HG03378 (cell line): ENCODE data around the gene OR10H1.
A peak's percentile ranks its signal among the peaks of the same experiment; 100 is the strongest.
"Not testable (repeated sequence)": the region's sequence is repeated elsewhere in the genome, so short reads cannot be mapped to it uniquely, and the experiment has no call there.

Experiments
- ATAC-seq: cut with Tn5 transposase; IDR thresholded peaks from one replicate; pipeline ENCODE4 v1.9.1; 2021; ENCODE audit warnings: mild to moderate bottlenecking, moderate library complexity; ENCODE audit not compliant: unreplicated experiment

The OR10H1 gene, protein sequence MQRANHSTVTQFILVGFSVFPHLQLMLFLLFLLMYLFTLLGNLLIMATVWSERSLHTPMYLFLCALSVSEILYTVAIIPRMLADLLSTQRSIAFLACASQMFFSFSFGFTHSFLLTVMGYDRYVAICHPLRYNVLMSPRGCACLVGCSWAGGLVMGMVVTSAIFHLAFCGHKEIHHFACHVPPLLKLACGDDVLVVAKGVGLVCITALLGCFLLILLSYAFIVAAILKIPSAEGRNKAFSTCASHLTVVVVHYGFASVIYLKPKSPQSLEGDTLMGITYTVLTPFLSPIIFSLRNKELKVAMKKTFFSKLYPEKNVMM

DNA sequence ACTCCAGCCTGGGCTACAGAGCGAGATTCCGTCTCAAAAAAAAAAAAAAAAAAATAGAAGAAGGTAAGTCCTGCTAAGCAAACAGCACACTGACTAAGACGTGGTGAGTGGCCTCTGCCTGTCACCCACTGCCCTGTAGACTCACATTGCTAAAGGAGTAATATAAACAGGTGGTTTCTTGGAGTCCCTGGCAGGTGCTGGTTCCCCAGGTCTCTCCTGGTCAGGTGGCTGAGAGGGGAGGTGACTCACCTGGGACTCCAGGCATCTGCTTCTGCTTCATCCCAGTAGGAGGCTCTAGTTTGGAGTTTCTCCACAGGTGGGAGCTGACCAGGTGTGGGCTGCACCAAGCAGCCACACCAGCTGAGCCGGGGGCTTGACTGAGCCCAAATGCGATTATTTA lies at the start of gene OR10H1:
Gene OR10H1 (minus strand): TSS at position 359 of the 400 bp plus-strand sequence. CDS start 7,627 bp downstream, outside the sequence.
- no peak for ATAC-seq

DNA sequence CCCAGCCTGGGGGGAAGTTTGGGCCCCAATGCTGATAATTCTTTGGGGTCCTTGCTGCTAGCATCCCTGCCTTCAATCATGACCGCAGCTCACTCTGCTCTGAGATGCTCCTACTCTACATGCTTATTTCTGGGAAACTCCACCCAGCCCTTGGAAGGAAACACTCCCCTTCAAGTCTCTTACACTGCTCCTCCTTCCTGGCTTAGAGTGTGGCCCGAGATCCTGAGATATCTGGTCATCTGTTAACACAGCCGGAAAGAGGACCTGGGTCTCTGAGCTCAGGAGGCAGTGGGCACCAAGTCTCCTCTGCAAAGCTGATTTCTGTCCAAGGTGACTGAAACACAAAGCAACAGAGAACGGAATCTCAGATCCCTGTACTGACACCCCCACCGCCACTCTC lies 49.4 kb upstream of the OR10H1 start:
- no peak for ATAC-seq

DNA sequence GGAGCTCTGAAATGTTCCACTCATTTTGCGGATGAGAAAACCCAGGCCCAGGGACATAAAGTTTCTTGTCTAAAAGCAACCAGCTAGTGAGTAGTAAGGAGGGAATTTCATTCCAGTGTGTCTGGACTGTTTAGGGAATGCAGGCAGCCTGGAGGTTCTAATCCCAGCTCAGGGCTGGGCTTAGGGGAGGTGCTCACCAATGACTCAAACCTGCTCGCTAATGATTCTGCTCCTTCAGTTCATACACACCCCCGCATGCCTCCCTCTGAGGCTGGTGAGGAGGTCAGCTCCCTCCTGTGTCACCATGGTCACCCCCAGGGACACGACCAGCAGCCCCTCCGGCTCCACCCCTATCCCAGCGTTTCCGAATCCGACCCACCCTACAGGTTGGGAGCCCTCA lies 47.8 kb upstream of the OR10H1 start:
- no peak for ATAC-seq

DNA sequence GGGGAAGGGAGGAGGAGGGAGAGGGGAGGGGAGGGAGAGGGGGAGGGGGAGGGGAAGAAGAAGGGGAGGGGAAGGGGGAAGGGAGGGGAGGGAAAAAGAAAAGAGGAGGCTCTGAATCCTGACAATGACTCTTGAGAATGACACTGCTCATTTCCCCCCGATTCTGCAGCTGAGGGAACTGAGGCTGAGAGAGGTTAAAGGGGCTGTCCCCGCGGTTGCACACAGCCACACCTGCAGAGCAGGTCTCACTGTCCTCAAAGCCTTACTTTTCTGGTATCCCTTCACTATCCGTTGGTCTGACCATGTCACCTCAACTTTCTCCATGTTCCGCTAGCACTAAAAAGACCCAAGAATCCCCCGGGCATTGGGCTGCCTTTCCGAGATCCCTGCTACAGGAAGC lies 47.0 kb upstream of the OR10H1 start:
- ATAC-seq: no peak

DNA sequence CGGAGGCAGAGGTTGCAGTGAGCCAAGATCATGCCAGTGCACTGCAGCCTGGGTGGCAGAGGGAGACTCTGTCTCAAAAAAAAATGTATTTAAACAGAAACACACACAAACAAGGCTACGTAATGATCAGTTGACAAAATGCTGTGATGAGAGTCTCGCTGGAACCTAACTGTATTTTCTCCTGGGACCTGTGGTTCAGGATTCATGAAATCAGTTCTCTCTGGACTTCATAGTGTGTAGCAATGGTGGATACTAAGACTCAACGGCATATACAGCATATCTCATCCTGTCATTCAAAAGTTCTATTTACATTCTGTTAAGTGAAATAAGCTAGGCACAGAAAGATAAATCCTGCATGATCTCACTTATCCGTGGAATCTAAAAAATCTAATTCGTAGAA lies 45.1 kb upstream of the OR10H1 start:
- no peak for ATAC-seq

DNA sequence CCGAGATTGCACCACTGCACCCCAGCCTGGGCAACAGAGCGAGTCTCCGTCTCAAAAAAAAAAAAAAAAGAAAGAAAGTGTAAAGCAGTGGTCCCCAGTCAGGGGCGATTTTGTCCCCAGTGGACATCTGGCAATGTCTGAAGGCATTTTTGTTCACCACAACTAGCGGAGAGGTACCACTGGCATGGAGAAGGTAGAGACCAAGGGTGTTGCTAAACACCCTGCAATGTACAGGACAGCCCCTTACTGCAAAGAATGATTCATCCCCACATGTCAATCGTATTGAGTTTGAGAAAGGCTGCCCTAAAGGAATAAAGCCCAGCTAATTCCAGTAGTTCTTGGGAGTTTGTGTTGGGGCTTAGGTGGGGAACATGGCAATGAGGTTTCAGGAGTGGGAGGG lies 43.7 kb upstream of the OR10H1 start:
- ATAC-seq: no peak

DNA sequence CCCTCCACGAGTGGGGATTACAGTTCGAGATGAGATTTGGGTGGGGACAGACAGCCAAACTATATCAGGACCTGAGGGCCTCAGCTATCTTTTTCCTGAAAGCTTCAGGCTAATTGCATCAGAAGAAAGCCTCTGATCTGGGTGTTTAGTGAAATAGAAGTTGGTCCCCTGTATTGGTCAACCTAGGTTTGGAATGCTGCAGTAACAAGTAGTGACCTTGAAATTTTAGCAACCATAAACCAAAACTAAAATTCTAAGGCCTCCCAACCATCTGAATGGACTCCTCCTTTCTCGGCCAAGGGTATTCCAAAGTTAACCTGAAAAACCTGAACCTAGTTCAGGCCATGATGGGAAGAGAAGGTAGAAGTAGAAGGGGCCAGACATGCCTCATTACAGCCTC lies 34.9 kb upstream of the OR10H1 start:
- no peak for ATAC-seq

DNA sequence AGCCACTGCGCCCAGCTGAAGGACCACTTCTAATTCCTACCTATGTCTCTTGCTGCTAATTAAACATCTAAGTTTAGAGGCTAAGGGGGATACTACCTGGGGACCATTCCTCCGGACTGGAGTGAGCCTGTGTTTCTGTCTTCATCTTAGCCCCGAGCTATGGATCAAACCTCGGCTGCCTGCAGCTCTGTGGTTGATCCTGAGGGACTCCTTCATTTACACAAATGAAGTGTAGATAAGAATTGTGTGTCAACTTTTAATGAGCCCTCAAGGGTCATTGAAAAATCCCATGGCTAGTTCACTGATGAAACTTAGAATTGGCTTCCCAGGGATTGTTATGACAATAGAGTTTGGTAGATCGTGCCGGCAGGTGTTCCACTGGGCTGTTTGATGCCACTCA lies 31.5 kb upstream of the OR10H1 start:
- no peak for ATAC-seq

DNA sequence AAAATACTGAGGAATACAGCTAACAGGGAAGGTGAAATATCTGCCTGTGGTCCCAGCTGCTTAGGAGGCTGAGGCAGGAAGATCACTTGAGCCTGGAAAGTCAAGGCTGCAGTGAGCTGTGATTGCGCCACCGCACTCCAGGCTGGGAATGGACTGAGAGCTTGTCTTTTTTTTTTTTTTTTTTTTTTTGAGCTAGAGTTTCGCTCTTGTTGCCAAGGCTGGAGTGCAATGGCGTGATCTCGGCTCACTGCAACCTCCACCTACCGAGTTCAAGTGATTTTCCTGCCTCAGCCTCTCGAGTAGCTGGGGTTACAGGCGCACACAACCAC lies 28.4 kb upstream of the OR10H1 start:
- not testable (repeated sequence) for ATAC-seq

DNA sequence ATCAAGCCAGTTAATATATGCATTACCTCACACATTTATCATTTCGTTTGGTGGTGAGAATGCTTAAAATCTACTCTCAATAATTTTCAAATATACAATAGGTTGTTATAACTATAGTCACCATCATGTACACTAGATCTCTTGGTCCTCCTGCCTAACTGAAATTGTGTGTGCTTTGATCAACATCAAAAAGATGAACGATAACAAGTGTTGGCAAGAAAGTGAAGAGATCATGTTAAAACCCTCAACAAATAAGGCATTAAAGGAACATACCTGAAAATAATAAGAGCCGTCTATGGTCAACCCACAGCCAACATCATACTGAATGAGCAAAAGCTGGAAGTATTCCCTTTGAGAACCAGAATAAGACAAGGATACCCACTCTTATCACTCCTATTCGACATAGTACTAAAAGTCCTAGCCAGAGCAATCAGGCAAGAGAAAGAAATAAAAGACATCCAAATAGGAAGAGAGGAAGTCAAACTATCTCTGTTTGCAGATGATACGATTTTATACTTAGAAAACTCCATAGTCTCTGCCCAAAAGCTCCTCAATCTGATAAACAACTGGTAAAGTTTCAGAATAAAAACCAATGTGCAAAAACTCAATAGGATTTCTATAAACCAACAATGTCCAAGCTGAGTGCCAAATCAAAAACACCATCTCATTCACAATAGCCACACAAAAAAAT lies 27.9 kb upstream of the OR10H1 start:
- no peak for ATAC-seq

DNA sequence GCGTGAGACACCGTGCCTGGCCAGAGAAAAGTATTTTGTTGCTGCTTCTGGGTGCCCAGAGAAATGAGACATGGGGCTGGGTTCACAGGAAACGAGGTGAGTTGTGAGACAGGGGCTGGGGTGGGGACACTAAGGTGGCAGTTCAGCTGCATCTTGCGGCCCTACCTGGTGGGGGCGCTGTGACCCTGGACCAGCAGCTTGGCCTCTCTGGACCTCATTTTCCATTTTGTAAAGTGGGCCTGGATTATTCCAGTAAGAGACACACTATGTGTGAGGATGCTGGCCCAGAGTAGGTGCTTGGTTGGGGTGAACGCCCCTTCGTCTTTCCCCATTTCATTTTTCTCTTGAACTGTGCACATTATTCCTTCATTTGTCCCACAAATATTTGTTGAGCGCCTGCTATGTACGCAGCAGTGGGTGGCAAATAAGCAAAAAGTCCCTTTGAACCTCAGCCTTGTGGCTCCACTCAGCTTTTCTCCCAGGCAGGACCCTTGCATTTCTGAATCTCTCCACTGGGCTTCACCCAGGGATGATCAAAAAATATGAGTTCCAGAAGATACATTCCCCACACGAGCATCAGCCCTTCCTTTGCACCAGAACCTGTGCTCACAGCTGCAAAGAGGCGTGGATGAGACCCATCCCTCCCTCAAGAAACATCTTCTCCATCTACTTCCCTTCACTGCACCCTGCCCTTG lies 26.6 kb upstream of the OR10H1 start:
- no peak for ATAC-seq

DNA sequence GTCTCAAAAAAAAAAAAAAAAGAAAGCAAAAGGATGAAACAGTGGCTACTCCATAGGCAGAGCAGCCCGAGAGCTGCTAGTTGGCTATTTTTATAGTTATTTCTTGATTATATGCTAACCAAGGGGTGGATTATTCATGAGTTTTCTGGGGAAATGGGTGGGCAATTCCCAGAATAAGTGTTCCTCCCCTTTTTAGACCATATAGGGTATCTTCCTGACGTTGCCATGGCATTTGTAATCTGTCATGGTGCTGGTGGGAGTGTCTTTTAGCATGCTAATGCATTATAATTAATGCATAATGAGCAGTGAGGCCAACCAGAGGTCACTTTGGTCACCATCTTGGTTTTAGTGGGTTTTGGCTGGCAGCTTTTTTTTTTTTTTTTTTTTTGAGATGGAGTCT lies 25.4 kb upstream of the OR10H1 start:
- no peak for ATAC-seq

DNA sequence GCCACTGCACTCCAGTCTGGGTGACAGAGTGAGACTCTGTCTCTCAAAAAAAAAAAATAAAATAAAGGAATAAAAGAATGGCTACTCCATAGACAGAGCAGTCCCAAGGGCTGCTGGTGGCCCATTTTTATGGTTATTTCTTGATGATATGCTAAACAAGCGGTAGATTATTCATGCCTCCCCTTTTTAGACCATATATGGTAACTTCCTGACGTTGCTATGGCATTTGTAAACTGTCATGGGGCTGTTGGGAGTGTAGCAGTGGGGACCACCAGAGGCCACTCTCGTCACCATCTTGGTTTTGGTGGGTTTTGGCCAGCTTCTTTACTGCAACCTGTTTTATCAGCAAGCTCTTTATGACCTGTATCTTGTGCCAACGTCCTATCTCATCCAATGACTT lies 24.4 kb upstream of the OR10H1 start:
- not testable (repeated sequence) for ATAC-seq

DNA sequence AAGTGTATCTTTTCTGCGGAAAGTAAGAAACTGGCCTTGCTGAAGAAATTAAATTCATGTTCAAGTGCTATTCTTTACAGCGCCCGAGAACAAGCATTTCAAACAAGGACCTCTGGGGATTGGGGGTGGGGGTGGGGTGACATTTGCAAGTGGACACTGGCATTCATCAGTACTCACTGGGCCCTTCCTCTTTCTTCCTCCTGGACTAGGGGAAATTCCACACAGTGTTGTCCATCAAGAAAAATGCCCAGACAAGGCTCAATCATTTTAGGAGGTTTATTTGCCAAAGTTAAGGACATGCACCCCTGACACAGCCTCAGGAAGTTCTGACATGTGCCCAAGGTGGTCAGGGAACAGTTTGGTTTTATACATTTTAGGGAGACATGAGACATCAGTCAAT lies 22.9 kb upstream of the OR10H1 start:
- ATAC-seq: no peak

DNA sequence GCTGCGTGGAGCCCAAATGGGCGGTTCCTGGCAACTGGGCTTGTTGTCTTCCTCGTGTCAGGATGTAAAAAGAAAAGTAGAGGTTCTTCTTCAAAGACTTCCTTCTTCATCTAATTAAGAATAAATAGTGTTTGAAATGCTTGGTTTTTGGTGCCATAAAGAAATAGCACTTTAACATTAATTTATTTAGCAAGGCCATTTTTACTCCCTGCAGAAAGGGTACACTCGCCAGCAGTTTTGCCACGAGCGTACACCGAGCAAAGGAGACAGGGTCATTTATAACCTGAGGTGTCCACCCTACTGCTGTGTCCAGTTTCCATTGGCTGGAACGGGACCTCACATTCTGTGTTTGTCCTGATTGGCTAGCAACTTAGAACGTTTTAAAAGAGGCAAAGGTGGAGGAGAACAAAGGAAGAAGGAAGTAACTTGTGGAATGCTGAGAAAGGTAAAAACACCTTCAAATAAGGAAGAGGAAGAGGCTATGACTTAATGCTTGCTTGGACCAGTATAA lies 21.8 kb upstream of the OR10H1 start:
- ATAC-seq: peak; percentile 5

DNA sequence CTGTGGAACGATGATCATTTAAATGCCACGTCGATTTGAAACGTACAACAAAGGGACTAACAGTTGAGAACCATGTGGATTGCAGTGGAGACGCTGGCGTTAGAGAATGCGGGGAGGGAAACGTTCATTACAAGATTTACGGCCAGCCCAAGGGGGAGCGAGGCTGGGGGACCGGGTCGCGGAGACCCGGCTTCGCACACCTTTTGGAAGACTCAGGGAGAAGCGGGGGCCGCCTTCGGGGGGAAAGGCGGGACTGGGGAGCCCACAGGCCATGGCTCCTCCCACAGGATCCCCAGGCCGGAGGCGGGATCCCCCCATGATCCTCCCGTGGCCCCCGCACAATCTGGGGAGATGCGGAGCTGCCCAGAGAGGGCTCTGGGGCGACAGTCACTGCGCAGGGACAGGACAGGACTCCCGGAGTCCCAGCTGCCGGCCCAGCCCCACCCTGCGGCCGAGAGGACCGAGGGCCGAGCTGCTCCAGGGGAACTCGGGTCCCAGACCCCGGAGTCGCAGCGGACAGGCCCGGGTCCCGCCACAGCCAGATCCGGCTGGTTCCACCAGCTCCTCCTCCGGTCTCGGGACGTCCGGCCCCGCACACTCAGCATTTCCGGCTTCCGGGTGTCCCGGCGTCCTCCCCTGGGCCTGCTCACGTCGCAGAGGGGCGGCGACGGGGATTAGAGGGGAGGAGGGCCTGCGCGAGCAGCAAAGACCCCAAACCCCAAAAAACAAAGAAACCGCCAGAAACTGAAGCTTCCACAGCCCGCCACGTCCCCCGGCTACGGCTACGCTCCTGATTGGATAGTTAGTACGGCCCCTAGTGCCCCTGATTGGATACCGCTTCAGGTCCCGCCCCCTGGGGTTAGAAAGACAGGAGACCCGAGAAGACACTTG lies 21.1 kb upstream of the OR10H1 start:
- peak; percentile 96 for ATAC-seq

DNA sequence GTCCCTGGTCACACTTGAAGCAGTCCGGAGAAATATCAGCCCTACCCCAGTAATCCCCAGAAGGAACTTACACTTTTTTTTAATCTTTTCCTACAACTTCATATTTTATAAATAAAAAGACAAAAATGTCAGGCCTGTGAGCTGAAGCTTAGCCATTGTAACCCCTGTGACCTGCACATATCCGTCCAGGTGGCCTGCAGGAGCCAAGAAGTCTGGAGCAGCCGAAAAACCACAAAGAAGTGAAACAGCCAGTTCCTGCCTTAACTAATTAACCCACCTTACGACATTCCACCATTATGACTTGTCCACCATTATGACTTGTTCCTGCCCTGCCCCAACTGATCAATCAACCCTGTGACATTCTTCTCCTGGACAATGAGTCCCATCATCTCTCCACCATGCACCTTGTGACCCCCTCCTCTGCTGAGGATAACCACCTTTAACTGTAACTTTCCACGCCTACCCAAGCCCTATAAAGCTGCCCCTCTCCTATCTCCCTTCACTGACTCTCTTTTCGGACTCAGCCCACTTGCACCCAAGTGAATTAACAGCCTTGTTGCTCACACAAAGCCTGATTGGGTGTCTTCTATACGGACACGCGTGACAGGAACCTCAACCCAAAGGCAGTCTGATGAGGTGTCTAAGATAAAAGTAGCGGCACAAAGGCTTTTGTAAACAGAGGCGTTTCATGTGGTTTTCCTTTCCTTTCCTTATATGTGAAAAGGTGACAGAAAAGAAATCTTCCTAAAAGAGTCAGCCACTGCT lies 20.3 kb upstream of the OR10H1 start:
- not testable (repeated sequence) for ATAC-seq

DNA sequence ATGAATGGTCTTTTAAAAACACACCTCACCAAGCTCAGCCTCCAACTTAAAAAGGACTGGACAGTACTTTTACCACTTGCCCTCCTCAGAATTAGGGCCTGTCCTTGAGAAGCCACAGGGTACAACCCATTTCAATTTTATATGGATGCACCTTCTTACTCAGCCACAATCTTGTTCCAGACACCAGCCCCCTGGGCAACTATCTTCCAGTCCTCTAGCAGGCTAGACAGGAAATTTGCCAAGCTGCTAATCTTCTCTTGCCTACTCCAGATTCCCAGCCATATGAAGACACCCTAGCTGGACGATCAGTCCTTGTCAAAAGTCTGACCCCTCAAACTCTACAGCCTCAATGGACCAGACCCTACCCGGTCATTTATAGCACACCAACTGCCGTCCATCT lies 18.8 kb upstream of the OR10H1 start:
- ATAC-seq: not testable (repeated sequence)

DNA sequence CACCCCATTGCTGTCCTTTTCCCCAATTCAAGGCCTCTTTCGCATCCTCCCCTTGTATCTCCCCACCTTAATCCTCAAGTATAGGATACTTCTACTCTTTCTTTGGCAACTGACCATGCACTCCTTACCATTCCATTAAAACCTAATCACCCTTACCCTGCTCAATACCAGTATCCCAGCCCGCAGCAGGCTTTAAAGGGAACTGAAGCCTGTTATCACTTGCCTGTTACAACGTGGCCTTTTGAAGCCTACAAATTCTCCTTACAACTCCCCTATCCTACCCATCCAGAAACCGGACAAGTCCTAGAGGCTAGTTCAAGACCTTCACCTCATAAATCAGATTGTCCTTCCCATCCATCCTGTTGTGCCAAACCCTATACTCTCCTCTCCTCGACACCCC lies 16.2 kb upstream of the OR10H1 start:
- ATAC-seq: no peak

DNA sequence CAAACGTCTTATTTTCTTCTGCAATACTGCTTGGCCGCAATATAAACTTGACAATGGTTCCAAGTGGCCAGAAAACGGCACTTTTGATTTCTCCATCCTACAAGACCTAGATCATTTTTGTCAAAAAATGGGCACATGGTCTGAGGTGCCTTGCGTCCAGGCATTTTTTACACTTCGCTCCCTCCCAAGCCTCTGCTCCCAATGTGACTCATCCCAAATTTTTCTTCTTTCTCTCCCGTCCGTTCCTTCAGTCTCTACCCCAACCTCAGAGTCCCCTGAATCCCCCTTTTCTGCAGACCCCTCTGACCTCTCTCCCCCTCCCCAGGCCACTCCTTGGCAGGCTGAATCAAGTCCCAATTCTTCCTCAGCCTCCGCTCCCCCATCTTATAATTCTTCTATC lies 14.3 kb upstream of the OR10H1 start:
- ATAC-seq: no peak
